ENCODE results near the gene PLK3. TPM values are rescaled to one million over a fixed set of nuclear protein-coding genes. Genes with fewer than 3 reads are reported as not detected.

Gene PLK3
- total RNA-seq, 6 experiments from 2014 or later, result 1.8 to 5.3 (median 3.6) TPM

GRCh38 chr1:44819196-44819607 is 19.0 kb downstream of the PLK3 start:
- peak in 1 of 3 donors; percentile 5 for DNase-seq
- Histone ChIP-seq H3K4me1 (peaks cover 0 to 9% (median 0%) of the 10 kb centered on the region in 4 donors), H3K4me3 (peak overlapping the region; percentile 10 to 58 (median 56)), H3K36me3 (no peaks in the 10 kb centered on the region), H3K9me3 (no peaks in the 10 kb centered on the region), H3K27me3 (no peaks in the 10 kb centered on the region), H3K27ac (peak overlapping the region; percentile 89 to 93 (median 89))
- 0% methylated on average over 13 of the region's 13 CpGs for WGBS (ENCODE audit: insufficient coverage, low coverage, low lambda C conversion rate, missing lambda C conversion rate)
- ATAC-seq, result peak; percentile 5 to 28 (median 7)
- intact Hi-C loops (cut with DNase I), result no loop called here
- no peak for TF ChIP-seq POLR2A (IDR thresholded peaks at IDR 0.05)
- TF ChIP-seq, protein P1, sequence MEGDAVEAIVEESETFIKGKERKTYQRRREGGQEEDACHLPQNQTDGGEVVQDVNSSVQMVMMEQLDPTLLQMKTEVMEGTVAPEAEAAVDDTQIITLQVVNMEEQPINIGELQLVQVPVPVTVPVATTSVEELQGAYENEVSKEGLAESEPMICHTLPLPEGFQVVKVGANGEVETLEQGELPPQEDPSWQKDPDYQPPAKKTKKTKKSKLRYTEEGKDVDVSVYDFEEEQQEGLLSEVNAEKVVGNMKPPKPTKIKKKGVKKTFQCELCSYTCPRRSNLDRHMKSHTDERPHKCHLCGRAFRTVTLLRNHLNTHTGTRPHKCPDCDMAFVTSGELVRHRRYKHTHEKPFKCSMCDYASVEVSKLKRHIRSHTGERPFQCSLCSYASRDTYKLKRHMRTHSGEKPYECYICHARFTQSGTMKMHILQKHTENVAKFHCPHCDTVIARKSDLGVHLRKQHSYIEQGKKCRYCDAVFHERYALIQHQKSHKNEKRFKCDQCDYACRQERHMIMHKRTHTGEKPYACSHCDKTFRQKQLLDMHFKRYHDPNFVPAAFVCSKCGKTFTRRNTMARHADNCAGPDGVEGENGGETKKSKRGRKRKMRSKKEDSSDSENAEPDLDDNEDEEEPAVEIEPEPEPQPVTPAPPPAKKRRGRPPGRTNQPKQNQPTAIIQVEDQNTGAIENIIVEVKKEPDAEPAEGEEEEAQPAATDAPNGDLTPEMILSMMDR (IDR thresholded peaks at IDR 0.05), result no peak

GRCh38 chr1:44819608-44820327 is 19.6 kb downstream of the PLK3 start:
- intact Hi-C loops (cut with DNase I), result no loop called here

DNA sequence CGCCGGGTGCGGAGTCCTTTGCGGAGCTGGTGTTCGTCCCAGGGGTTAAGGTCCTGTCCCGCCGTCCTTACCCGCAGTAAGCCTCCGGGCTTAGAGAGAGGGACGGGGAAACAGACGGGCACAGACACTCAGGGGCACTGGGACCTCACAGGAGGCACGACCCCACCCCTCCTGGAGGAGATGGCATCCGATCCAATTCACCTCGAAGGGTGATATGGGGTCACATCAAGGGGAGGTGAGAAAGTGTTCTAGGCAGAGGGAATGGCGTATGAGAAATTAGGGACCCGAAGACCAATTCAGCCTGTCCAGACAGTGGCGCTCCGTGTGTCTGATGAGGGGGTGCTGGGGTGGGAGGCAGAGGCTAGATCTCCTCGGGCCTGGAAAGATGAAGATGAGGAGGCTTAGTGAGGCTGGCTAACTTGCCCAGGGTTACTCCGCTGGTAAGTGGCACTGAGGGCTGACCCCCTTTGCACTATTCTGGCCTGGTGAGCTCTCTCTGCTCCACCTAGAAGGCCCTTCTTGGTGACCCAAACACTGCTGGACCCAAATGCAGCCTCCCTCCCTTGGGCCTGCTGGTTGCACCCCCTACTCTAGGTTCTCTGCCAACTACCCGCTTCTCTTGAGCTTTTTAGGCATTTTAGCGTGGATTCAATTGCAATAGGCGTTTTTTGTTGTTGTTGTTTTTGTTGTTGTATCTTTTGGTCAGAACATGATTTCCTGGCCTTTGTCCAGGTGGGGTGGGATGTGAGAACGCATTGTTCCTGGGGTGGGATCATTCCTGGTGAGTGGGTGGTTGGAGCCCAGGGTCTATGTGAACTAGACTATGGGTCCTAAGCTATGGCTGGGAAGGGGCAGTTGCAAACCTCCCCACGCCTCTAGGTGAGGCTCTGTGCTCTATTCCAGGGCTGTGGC is 20.4 kb downstream of the PLK3 start:
- intact Hi-C loops (cut with DNase I), result no loop called here
- no peaks in the 10 kb centered on the region for H3K36me3 ChIP-seq
- H3K27ac ChIP-seq, result peak overlapping the region; percentile 89 to 93 (median 89)
- H3K27me3 ChIP-seq, result no peaks in the 10 kb centered on the region
- DNase-seq (peak in 2 of 3 donors; percentile 25 to 29), ATAC-seq (peak in 3 of 4 donors; percentile 12 to 19 (median 13))
- H3K4me1 ChIP-seq, result peaks cover 0 to 8% (median 0%) of the 10 kb centered on the region in 4 donors
- WGBS (ENCODE audit: insufficient coverage, low coverage, low lambda C conversion rate, missing lambda C conversion rate), result 16% methylated on average over 18 of the region's 25 CpGs
- TF ChIP-seq, protein P1 (IDR thresholded peaks at IDR 0.05), result no peak
- TF ChIP-seq POLR2A (IDR thresholded peaks at IDR 0.05), result no peak
- H3K4me3 ChIP-seq, result peak overlapping the region; percentile 50 to 58 (median 56)
- no peaks in the 10 kb centered on the region for H3K9me3 ChIP-seq

More at GRCh38 chr1:44819608-44820327, 19.6 kb downstream of the PLK3 start:
- Histone ChIP-seq H3K4me1 (peaks cover 0 to 8% (median 0%) of the 10 kb centered on the region in 4 donors), H3K9me3 (no peaks in the 10 kb centered on the region), H3K27ac (peak overlapping the region; percentile 89 to 93 (median 89)), H3K36me3 (no peaks in the 10 kb centered on the region), H3K27me3 (no peaks in the 10 kb centered on the region), H3K4me3 (peak overlapping the region; percentile 50 to 58 (median 56))
- WGBS (ENCODE audit: insufficient coverage, low coverage, low lambda C conversion rate, missing lambda C conversion rate), result under 1% methylated on average over 32 of the region's 33 CpGs
- DNase-seq (peak; percentile 79 to 85 (median 83)), ATAC-seq (peak; percentile 89 to 92 (median 90))
- TF ChIP-seq, protein P1 (IDR thresholded peaks at IDR 0.05), result peak in 1 of 4 donors; percentile 6
- TF ChIP-seq POLR2A (IDR thresholded peaks at IDR 0.05), result peak; percentile 97

DNA sequence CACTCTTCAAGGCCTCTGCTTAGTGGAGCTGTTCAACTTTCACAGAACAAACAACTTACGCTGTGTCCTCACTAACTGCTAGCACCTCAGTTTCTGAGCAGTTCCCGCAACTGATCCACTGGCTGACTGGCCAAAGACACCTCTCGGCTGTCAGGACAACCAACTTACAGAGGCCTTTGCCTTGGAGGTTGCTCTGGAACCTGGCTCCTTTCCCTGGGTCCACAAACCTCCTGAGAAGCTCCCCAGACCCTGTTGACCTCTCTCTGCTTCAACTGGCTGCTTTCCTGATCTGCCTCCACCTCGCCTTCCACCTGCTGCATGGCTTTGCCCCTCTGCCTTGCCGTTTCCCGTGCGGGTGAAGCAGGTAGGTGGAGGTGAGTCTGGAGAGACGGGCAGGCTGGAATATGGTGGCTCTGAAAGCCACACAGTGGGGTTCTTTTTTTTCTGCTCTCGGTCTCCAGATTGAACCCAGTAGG is 21.1 kb downstream of the PLK3 start:
- H3K4me3 ChIP-seq, result no peak overlapping the region
- peaks cover 0 to 8% (median 0%) of the 10 kb centered on the region in 4 donors for H3K4me1 ChIP-seq
- H3K36me3 ChIP-seq, result no peaks in the 10 kb centered on the region
- DNase-seq (peak in 2 of 3 donors; percentile 11 to 44), ATAC-seq (no peak)
- TF ChIP-seq, protein P1 (IDR thresholded peaks at IDR 0.05), result no peak
- WGBS (ENCODE audit: insufficient coverage, low coverage, low lambda C conversion rate, missing lambda C conversion rate), result 94% methylated on average over 6 of the region's 9 CpGs
- H3K27me3 ChIP-seq, result no peaks in the 10 kb centered on the region
- no peaks in the 10 kb centered on the region for H3K9me3 ChIP-seq
- H3K27ac ChIP-seq, result no peak overlapping the region
- intact Hi-C loops (cut with DNase I), result no loop called here

All from right lobe of liver (tissue), 6 donors.